ENCODE data around the gene CDK5RAP1.
"Not testable (repeated sequence)": the region's sequence is repeated elsewhere in the genome, so short reads cannot be mapped to it uniquely, and the experiment has no call there.

Gene CDK5RAP1

GRCh38 chr20:33419140-33419974 lies 18.0 kb upstream of the CDK5RAP1 start:
- DNase-seq (ENCODE audit: low read depth), result no peak

GRCh38 chr20:33418033-33418432 lies 16.7 kb upstream of the CDK5RAP1 start:
- DNase-seq (ENCODE audit: low read depth), result no peak

DNA sequence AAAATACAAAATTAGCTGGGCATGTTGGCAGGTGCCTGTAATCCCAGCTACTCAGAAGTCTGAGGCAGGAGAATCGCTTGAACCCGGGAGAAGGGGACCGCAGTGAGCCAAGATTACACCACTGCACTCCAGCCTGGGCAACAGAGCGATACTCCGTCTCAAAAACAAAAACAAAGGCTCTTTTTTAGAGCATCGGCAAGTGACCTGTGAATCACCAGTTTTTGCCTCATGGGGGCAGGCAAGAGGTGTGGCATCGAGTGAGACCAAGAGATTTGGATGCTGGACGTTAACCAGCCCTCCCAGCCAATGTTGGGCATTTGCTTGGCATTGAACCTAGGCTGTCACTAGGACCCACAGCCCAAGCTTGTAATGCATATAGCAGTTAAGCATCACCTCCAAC lies 14.6 kb upstream of the CDK5RAP1 start:
- DNase-seq (ENCODE audit: low read depth), result no peak

DNA sequence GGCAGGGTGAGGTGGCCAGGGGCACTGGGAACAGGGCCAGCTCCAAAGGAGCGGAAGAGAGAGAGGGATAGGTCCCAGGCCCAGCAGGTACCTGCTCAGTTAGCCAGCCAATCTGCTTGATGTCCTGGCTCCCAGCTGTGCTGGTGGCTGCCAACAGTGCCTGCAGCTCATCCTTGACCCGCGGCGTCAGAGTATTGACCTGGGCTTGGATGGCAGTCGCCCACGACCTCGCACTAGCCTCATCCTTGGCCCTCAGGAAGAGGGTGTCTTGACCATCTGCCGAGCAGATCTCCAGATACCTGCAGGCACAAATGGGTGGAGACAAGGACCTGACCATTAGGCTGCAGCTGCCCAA lies 11.1 kb upstream of the CDK5RAP1 start:
- no peak for DNase-seq (ENCODE audit: low read depth)

DNA sequence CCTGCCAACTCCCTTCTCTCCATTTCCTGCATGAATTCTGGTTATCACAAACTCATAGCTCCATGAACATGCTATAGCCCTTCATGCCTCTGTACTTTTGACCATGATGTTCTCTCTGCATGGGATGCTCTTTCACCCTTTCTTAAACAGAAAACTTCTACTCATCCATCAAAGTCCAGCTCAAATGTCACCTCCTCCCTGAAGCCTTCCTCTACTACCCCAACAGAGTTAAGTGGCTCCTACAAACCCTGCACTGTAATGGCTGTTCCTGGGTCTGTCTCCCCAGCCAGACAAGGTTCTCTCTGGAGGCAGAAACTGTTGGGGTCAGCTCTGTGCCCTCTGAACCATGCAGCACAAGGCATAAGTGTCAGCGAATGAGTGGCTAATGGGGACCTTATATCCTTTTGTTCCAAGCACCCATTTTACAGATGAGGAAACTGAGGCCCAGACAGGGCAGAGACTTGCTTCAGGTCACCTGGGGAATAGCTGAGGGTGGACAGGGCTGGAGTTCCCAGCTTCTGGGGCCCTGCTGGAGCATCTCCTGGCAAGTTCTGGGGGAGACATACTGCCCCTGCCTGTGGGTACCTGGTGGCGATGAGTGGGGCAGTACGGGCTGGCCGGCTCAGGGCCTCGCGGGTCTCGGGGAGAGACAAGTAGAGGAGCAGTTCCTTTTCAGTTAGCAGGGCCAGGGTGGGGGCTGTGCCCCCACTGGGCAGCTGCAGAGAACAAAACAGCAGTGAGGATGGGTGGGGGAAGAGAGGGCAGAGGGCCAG lies 10.6 kb upstream of the CDK5RAP1 start:
- DNase-seq (ENCODE audit: low read depth), result no peak

- no peak for DNase-seq (ENCODE audit: low read depth)
Observed at GRCh38 chr20:33411242-33411641, 9.9 kb upstream of the CDK5RAP1 start.

GRCh38 chr20:33410081-33410742 lies 8.9 kb upstream of the CDK5RAP1 start:
- DNase-seq (ENCODE audit: low read depth), result no peak

DNA sequence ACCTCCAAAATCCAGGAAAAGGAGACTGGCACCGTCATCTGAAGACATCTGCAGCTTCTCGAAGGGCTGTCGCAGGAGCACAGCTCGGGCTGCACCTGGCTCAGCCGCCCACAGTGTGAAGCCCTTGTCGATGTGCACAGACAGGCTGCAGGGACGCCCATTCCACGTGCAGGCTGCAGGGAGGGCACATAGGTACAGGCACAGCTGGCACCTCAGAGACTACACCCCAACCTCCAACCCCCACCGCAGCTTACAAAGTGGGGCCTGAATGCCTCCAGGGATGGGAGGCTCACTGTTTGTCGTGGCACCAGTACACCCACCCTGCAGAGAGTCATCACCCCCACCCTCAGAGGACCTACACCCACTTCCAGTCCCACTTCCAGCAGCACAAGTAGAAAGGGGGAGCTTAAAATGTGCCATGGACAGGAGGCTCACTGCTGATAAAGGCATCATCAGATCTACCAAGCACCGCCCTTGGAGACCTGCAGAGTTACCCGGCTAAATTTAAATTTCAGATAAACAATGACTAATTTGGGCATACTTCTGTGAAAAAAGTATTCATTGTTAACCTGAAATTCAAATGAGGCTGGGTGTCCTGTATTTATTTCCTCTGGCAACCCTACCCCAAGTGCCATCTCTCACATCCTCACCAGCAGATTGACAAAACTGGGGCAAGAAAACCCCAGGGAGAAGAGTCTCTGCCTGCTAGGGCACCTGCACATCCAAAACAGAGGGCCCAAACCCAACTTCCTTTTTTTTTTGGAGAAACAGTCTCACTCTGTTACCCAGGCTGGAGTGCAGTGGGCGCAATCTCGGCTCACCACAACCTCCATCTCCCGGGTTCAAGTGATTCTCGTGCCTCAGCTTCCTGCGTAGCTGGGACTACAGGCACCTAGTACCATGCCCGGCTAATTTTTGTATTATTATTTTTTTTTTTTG lies 7.7 kb upstream of the CDK5RAP1 start:
- DNase-seq (ENCODE audit: low read depth), result no peak

DNA sequence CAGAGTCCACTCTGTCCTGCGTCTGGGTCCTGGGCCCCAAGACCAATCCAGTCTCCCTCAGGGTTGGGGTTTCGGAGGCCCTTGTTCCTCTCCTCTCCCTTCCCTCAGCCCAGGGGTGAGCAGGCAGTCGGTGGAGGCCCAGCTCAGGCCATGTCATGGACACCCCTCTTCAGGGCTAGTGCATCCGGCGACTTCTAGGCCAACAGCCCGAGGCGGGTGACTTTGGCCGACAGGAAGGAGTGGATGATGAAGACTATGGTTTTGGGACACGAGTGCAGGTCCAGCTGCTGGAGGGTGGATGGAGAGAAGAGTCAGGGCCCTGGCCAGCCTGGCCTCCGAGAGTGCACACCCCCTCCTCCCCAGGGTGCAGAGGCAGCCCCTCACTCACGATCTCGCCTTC lies 7.0 kb upstream of the CDK5RAP1 start:
- no peak for DNase-seq (ENCODE audit: low read depth)

DNA sequence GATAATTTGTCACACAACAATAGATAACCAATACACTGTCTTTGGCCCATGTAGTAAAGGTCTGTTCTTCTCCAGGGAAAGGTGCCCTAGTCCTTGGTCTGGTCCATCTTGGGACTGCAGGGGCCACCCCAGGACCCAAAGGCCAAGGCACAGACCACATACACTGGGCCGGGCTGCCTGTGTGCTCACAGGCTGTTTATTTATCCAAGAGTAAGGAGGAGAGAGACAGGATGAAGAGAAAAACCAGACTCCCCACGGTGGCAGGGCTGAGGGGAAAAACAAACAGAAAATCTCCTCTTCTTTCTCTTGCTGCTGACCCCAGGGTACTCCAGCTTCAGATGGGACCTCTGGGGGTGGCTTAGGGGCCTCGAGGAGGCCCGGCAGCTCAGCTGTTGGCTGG lies 6.5 kb upstream of the CDK5RAP1 start:
- DNase-seq (ENCODE audit: low read depth), result no peak

GRCh38 chr20:33407251-33407650 lies 5.9 kb upstream of the CDK5RAP1 start:
- DNase-seq (ENCODE audit: low read depth), result no peak

DNA sequence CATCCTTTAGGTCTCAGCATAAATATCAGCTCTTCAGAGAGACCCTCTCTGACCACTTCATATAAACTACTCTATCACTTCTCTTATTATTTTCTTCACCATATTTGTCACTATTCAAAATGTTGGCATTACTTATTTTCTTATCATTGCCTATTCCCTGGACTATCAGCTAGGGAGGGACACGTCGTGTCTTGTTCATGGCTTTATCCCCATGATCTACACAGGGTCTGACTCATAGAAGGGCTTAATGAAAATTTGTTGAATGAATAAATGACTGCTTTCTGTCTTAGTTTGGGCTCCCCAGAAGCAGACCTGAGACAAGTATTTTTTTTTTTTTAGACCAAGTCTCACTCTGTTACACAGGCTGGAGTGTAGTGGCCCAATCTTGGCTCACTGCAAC lies 3.0 kb upstream of the CDK5RAP1 start:
- no peak for DNase-seq (ENCODE audit: low read depth)

DNA sequence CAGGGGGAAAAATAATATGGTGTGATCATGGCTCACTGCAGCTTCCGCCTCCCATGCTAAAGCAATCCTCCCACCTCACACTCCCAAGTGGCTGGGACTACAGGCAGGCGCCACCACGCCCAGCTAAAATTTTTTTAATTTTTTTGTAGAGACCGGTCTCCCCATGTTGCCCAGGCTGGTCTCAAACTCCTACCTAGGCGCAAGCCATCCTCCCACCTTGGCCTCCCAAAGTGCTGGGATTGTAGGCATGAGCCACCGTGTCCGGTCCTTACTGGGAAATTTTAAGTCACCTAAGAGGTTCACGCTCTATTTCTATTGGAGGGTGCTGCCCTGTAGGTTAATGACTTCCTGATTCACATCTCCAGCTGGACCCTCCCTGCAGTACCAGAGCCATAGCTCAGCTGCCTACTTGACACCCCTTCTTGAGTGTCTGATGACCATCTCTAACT lies 626 bp upstream of the CDK5RAP1 start:
- DNase-seq (ENCODE audit: low read depth), result no peak

GRCh38 chr20:33400812-33401183 lies 521 bp downstream of the CDK5RAP1 start:
- no peak for DNase-seq (ENCODE audit: low read depth)

DNA sequence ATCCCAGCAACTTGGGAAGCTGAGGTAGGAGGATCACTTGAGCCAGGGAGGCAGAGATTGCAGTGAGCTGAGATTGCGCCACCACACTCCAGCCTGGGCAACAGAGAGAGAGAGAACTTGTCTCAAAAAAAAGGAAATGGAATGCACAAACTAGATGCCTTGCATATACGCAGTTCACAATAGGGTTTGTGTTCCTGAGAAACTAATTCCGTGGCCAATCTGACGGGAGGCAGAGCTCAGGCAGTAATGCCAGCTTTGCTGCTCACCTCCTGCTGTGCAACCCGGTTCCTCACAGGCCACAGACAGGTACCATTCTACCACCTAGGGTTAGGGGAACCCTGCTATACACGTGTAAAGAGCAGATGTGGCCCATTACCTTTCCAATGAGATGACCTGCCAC lies 1.4 kb downstream of the CDK5RAP1 start:
- no peak for DNase-seq (ENCODE audit: low read depth)

GRCh38 chr20:33394718-33395117 lies 6.6 kb downstream of the CDK5RAP1 start:
- DNase-seq (ENCODE audit: low read depth), result no peak

- DNase-seq (ENCODE audit: low read depth), result no peak
Observed at GRCh38 chr20:33393609-33394008, 7.7 kb downstream of the CDK5RAP1 start.

DNA sequence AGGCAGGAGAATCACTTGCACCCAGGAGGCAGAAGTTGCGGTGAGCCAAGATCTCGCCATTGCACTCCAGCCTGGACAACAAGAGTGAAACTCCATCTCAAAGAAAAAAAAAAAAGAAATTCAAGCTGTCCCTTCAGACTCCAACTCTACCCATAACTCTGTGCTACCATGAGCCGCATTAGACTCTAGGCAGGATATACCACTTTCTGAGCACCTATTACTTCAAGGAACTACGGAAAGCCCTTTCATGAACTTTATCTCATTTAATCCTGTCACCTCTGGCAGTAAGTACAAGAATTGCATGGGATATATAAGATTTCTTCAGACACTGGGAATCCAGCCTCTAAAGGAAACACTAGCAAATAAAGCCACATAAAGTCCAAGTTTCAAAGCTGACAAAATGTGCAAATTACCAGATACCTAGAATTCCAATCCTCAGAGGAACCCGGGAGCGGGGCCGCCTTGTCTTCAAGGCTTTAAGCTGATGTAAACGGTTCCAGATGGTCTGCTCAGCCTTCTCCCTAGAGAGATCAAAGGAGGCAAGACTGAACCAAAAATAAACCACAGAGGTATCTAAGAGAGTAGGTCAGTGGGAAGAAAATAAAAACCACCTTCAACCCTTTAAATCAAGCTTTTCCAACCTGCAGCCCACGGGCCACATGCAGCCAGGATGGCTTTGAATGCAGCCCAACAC lies 9.4 kb downstream of the CDK5RAP1 start:
- DNase-seq (ENCODE audit: low read depth), result peak; percentile 55

GRCh38 chr20:33389326-33389725 lies 12.0 kb downstream of the CDK5RAP1 start:
- DNase-seq (ENCODE audit: low read depth), result not testable (repeated sequence)

- DNase-seq (ENCODE audit: low read depth), result no peak
Observed at GRCh38 chr20:33388268-33388667, 13.1 kb downstream of the CDK5RAP1 start.

- no peak for DNase-seq (ENCODE audit: low read depth)
Observed at GRCh38 chr20:33387177-33387576, 14.1 kb downstream of the CDK5RAP1 start.

Measured in non-pigmented ciliary epithelial cell (primary cell).